Neuron (in vitro differentiated cells): Measurements from ENCODE around the gene CDCA3.
A peak's percentile ranks its signal among the peaks of the same experiment; 100 is the strongest.
"Not testable (repeated sequence)": the region's sequence is repeated elsewhere in the genome, so short reads cannot be mapped to it uniquely, and the experiment has no call there.

Experiments
- H2AFZ ChIP-seq: one replicate; pipeline ENCODE4 v1.6.1; 2013; ENCODE audit warnings: low read depth, mild to moderate bottlenecking, inconsistent platforms, low read length, moderate library complexity
- H3K27me3 ChIP-seq: one replicate; pipeline ENCODE4 v1.6.1; 2013; ENCODE audit warnings: low read length; ENCODE audit not compliant: insufficient read depth
- H3K36me3 ChIP-seq: one replicate; pipeline ENCODE4 v1.6.1; 2013; ENCODE audit warnings: low read length; ENCODE audit not compliant: insufficient read depth
- H3K4me1 ChIP-seq: one replicate; pipeline ENCODE4 v1.6.1; 2013; ENCODE audit warnings: low read length; ENCODE audit not compliant: insufficient read depth
- H3K4me3 ChIP-seq: 2 replicates; pipeline ENCODE4 v1.5.1; 2013; ENCODE audit warnings: mild to moderate bottlenecking, low read length, moderate library complexity
- H3K9me3 ChIP-seq: one replicate; pipeline ENCODE4 v1.6.1; 2013; ENCODE audit warnings: low read length

Gene CDCA3

DNA sequence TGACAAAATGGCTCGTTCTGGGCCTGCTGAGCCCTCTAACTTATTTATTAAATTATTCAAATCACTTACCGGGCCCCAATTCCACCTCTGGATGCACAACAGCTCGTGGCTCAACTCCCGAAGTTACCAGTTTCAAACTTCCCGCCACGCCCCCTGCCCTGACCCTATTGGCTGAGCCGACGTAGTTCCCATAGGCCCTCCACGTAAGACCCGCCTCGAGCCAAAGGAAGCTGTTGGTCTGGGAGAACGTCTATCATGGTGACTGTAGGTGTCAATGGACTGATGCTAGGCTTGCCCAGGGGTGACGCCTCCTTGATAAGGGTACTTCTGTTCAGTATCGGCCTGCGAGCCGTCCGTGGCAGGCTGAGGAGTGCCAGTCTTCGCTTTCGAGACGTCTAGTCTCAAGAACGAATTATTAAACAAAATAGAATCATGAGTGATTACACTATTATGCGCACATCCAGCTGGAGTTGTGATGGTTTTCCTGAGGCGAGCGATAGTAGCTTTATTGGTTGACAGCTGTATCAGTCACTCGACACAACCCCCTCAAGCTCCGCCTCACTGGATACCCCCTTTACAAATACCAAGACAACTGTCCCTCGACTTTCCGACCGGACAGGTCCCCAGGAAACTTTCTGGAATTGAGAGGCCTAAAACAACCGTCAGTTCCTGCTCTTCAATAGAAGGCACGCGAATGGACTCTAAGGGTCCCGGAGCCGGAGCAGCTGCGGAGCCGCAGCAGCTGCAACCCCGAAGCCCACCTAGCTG, at the start of gene CDCA3:
Gene CDCA3, minus strand, starts transcription at position 134 of the 768 bp plus-strand sequence. CDS start 334 bp downstream, outside the sequence.
- H3K27me3 ChIP-seq, result no peaks in the 10 kb centered on the region
- peak within 1 kb of the TSS; percentile 8 for H2AFZ ChIP-seq
- H3K36me3 ChIP-seq, result peaks cover 43% of the 10 kb centered on the region
- no peaks in the 10 kb centered on the region for H3K9me3 ChIP-seq
- peaks cover 27% of the 10 kb centered on the region for H3K4me1 ChIP-seq
- peak within 1 kb of the TSS; percentile 59 for H3K4me3 ChIP-seq

DNA sequence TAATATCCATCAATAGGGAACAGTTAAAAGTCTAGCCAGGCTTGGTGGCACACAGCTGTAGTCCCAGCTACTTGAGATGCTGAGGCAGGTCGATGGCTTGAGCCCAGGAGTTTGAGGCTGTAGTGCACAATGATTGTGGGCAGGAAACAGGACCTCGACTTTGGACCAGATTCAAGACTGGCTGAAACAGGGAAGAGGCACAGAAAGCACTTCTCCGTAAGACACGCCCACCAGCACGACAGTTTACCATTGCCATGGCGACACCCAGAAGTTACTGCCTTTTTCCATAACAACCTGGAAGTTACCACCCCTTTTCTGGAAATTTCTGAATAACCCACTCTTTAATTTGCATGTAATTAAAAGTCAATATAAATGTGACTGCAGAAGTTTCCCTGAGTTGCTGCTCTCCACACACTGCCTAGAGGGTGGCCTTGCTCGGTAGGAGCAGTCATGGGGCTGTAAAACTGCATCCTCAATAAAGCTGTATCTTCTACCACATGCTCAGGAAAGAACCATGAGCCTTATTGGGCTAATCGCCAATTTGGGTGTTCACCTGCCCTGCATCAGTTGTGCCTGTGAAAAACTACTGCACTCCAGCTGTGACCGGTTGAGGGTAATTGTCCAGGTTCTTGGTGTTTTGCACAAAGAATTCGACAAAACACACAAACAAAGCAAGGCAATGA, 48.9 kb upstream of the CDCA3 start:
- Histone ChIP-seq H3K4me1 (peaks cover 13% of the 10 kb centered on the region), H3K9me3 (no peaks in the 10 kb centered on the region), H2AFZ (no peak overlapping the region), H3K4me3 (no peak overlapping the region), H3K36me3 (no peaks in the 10 kb centered on the region), H3K27me3 (no peaks in the 10 kb centered on the region)

GRCh38 chr12:6899427-6899826, 48.3 kb upstream of the CDCA3 start:
- Histone ChIP-seq H3K9me3 (no peaks in the 10 kb centered on the region), H3K36me3 (no peaks in the 10 kb centered on the region), H3K4me1 (peaks cover 11% of the 10 kb centered on the region), H3K27me3 (no peaks in the 10 kb centered on the region), H2AFZ (no peak overlapping the region), H3K4me3 (no peak overlapping the region)

DNA sequence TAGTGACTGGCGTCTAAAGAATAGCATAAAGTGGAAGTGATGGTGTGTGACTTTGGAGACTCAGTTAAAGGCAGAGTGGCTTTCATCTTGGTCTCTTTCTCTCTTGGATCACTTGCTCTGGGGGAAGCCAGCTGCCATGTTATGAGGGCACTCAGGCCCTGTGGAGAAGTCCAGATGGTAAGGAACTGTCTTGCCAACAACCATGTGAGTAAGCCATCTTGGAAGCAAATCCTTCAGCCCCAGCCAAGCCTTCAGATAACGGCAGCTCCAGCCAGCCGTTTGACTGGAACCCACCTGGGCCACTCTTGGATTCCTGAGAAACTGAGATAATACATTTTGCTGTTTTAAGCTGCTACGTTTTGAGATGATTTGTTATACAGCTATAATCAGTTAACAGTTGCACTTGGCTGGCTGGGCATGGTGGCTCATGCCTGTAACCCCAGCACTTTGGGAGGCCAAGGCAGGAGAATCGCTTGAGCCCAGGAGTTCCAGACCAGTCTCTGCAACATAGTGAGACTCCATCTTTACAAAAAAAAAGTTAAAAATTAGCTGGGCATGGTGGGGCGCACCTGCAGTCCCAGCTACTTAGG, 45.9 kb upstream of the CDCA3 start:
- no peaks in the 10 kb centered on the region for H3K9me3 ChIP-seq
- peaks cover 3% of the 10 kb centered on the region for H3K4me1 ChIP-seq
- H2AFZ ChIP-seq, result no peak overlapping the region
- no peaks in the 10 kb centered on the region for H3K36me3 ChIP-seq
- H3K4me3 ChIP-seq, result no peak overlapping the region
- no peaks in the 10 kb centered on the region for H3K27me3 ChIP-seq

DNA sequence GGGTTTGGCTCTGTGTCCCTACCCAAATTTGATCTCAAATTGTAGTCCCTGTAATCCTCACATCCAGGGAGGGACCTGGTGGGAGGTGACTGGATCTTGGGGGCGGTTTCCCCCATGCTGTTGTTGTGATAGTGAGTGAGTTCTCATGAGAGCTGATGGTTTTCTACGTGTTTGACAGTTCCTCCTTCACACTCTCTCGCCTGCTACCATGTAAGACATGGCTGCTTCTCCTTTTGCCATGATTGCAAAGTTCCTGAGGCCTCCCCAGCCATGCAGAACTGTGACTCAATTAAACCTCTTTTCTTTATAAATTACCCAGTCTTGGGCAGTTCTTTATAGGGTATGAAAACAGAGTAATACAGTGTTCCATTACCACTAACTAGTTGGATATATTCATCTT, 43.2 kb upstream of the CDCA3 start:
- Histone ChIP-seq H3K27me3 (no peaks in the 10 kb centered on the region), H3K4me1 (peaks cover 6% of the 10 kb centered on the region), H3K36me3 (no peaks in the 10 kb centered on the region), H3K9me3 (no peaks in the 10 kb centered on the region), H2AFZ (no peak overlapping the region), H3K4me3 (no peak overlapping the region)

GRCh38 chr12:6892683-6893082, 41.6 kb upstream of the CDCA3 start:
- H2AFZ ChIP-seq, H3K27me3 ChIP-seq, H3K9me3 ChIP-seq, H3K4me1 ChIP-seq, H3K36me3 ChIP-seq, H3K4me3 ChIP-seq: not testable (repeated sequence)

DNA sequence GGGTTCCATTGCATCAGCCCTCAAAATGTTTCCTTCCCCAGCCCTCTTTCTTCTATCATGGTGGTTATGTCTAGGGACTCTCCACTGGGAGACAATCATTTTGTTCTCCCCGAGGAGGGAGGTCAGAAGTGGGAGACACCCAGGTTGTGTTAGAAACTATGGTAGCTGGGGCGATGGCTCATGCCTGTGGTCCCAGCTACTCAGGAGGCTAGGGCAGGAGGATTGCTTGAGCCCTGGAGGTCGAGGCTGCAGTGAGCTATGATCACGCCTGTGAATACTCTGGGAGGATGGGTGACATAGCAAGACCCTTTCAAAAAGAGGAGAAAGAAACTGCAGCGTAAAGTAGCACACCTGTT, 40.5 kb upstream of the CDCA3 start:
- H3K4me1 ChIP-seq, result peaks cover 6% of the 10 kb centered on the region
- H3K36me3 ChIP-seq, result no peaks in the 10 kb centered on the region
- peak overlapping the region; percentile 25 for H3K4me3 ChIP-seq
- no peaks in the 10 kb centered on the region for H3K27me3 ChIP-seq
- no peaks in the 10 kb centered on the region for H3K9me3 ChIP-seq
- peak overlapping the region; percentile 68 for H2AFZ ChIP-seq

- Histone ChIP-seq H2AFZ (peak overlapping the region; percentile 92), H3K27me3 (no peaks in the 10 kb centered on the region), H3K36me3 (no peaks in the 10 kb centered on the region), H3K4me3 (peak overlapping the region; percentile 49), H3K9me3 (no peaks in the 10 kb centered on the region), H3K4me1 (peaks cover 6% of the 10 kb centered on the region)
These were observed 39.9 kb upstream of the CDCA3 start for GRCh38 chr12:6890789-6891645.

DNA sequence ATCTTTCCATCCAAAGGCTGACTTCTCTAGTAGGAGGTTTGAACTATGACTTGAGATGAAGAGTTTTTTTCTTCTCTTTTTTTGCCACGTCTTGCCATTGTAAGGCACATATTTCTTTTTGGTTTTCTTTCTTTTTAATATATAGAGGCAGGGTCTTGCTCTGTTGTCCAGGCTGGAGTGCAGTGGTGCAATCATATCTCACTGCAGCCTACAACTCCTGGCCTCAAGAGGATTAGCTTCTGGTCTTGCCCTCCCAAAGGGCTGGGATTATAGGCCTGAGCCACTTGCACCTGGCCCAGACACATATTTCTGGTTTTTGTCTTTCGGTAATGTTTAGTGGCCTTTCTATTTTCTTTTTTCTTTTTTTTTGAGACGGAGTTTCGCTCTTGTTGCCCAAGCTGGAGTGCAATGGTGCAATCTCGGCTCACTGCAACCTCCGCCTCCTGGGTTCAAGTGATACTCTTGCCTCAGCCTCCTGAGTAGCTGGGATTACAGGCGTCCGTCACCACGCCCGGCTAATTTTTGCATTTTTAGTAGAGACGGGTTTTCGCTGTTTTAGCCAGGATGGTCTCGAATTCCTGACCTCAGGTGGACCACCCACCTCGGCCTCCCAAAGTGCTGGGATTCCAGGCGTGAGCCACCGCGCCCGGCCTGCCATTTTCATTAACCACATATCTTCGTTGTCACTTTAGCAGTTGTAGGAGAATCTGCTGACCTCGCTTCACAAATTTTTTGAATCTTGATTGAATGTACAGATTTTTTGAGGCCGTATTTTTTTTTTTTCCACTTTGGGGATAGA, 38.9 kb upstream of the CDCA3 start:
- not testable (repeated sequence) for H3K4me1 ChIP-seq, H3K36me3 ChIP-seq, H3K27me3 ChIP-seq, H3K4me3 ChIP-seq, H3K9me3 ChIP-seq
- H2AFZ ChIP-seq, result peak overlapping the region; percentile 92

- H3K4me1 ChIP-seq, H2AFZ ChIP-seq, H3K27me3 ChIP-seq, H3K36me3 ChIP-seq, H3K9me3 ChIP-seq, H3K4me3 ChIP-seq: not testable (repeated sequence)
These were observed 37.7 kb upstream of the CDCA3 start for GRCh38 chr12:6888794-6889193.

DNA sequence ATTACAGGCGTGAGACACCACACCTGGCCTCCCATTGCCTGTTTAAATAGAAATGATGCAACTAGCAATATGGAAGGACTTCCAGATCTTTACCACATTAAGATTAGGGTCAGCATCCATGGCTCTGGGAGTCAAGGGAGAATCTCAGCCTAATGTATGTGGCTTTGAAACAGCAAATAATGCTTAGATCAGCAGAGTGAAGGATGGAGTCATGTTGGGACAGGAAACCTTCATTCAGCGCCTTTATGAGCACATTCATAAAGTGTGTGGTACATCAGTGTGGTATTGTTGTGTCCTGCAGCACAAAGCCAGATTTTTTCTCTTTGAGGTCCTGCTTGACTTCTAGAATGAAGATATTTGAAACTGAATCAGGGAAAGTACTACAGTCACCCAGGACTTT, 37.3 kb upstream of the CDCA3 start:
- H3K36me3 ChIP-seq, result peaks cover 10% of the 10 kb centered on the region
- H3K27me3 ChIP-seq, result no peaks in the 10 kb centered on the region
- H3K4me1 ChIP-seq, result peaks cover 6% of the 10 kb centered on the region
- H3K4me3 ChIP-seq, result no peak overlapping the region
- H3K9me3 ChIP-seq, result no peaks in the 10 kb centered on the region
- no peak overlapping the region for H2AFZ ChIP-seq

DNA sequence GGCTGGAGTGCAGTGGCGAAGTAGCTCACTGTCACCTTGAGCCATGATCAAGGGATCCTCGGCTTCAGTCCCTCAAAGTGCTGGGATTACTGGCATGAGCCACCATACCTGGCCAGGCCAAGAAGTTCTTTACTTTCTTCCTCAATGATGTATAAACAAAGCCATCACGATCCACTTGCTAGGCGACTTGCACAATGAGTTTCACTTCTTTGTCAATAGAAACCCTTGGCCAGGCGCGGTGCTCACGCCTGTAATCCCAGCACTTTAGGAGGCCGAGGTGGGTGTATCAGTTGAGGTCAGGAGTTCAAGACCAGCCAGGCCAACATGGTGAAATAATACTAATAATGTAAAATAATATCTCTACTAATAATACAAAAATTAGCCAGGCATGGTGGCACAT, 36.4 kb upstream of the CDCA3 start:
- no peaks in the 10 kb centered on the region for H3K9me3 ChIP-seq
- H3K4me3 ChIP-seq, result no peak overlapping the region
- H3K27me3 ChIP-seq, result no peaks in the 10 kb centered on the region
- peaks cover 6% of the 10 kb centered on the region for H3K4me1 ChIP-seq
- no peak overlapping the region for H2AFZ ChIP-seq
- H3K36me3 ChIP-seq, result peaks cover 10% of the 10 kb centered on the region
